ENCODE results near the gene IGSF3. TPM values are rescaled to one million over a fixed set of nuclear protein-coding genes. Genes with fewer than 3 reads are reported as not detected.

The IGSF3 gene
- total and polyA plus RNA-seq, 2 of the 8 experiments (the other 6 are each of a cell fraction or from before 2014, with no cell fraction given), result 30.0 to 32.2 TPM

GRCh38 chr1:116667078-116667574, 407 bp downstream of the IGSF3 start:
- POLR2A ChIA-PET (ENCODE audit: partially characterized antibody), result interaction anchor here (1.6 kb wide), 2 partner anchors 10 to 24 kb away, joined by 4 to 6 read pairs; no protein-coding TSS in a partner anchor
- no peak for FAIRE-seq

More at GRCh38 chr1:116667078-116667574, 407 bp downstream of the IGSF3 start:
- H3K9ac ChIP-seq (replicated peaks in 1 of 4; ENCODE audit: extremely low read depth in 1 of 4, low read depth in 3 of 4, low read length in 3 of 4), result no peak overlapping the region; a peak in 3 of 7 replicates
- H3K4ac ChIP-seq (replicated peaks; ENCODE audit: insufficient read length, low read depth, low read length), result no peak overlapping the region
- H3K27ac ChIP-seq (ENCODE audit: low read depth, low read length), result no peak overlapping the region
- peak overlapping the region; percentile 54 to 99 (median 86) for H3K4me3 ChIP-seq (ENCODE audit: extremely low read depth in 1 of 4, insufficient read depth in 2 of 4, low read depth in 3 of 4, low read length in 4 of 4)
- DNase-seq (ENCODE audit: low read depth in 1 of 2, low spot score in 2 of 2), result no peak
- no peak overlapping the region for H3K14ac ChIP-seq (ENCODE audit: insufficient read length)
- no peak overlapping the region; the same call in 1 of the 2 replicates for H4K8ac ChIP-seq (ENCODE audit: extremely low read depth, insufficient read depth, low read length)
- WGBS, 2 experiments (ENCODE audit: extremely low coverage in 1 of 2, insufficient coverage in 1 of 2, insufficient read length in 1 of 2, insufficient replicate concordance in 2 of 2, low coverage in 1 of 2, low lambda C conversion rate in 2 of 2, missing lambda C conversion rate in 1 of 2), result 1% methylated on average over 22 of the region's 45 CpGs; no CpG with 5 or more reads in 1 of the 2 experiments
- H3K23ac ChIP-seq (ENCODE audit: insufficient read length), result no peak overlapping the region
- H3K79me1 ChIP-seq (ENCODE audit: low read depth, low read length), result peaks cover 7% of the 10 kb centered on the region; the same call in 1 of the 2 replicates
- peak overlapping the region; percentile 78 for H3K18ac ChIP-seq (ENCODE audit: extremely low read depth, low read length)
- H2BK20ac ChIP-seq (ENCODE audit: low read length), result no peak overlapping the region
- no peak overlapping the region for H2AK5ac ChIP-seq (ENCODE audit: low read depth, low read length)
- peaks cover 3 to 22% of the 10 kb centered on the region in 2 experiments for H4K20me1 ChIP-seq (replicated peaks in 1 of 2; ENCODE audit: control insufficient read depth in 1 of 2, insufficient read depth in 2 of 2, low read length in 2 of 2)
- H3K4me1 ChIP-seq (replicated peaks in 1 of 4; ENCODE audit: control insufficient read depth in 3 of 4, insufficient read depth in 4 of 4, low read length in 3 of 4), result peaks cover 10 to 20% (median 15%) of the 10 kb centered on the region in 4 experiments; a peak in 5 of 7 replicates
- H3K27me3 ChIP-seq (replicated peaks in 1 of 4; ENCODE audit: control insufficient read depth in 3 of 4, extremely low read depth in 1 of 4, insufficient read depth in 3 of 4, low read length in 3 of 4), result peaks cover 0 to 3% (median 0%) of the 10 kb centered on the region in 4 experiments; a peak in 3 of 7 replicates
- no peak overlapping the region for H2BK12ac ChIP-seq (ENCODE audit: low read depth, low read length)
- no peak overlapping the region for H2AFZ ChIP-seq (ENCODE audit: low read length)
- H2BK15ac ChIP-seq (ENCODE audit: low read length), result no peak overlapping the region
- peak overlapping the region; percentile 88 to 95 for H3K4me2 ChIP-seq (ENCODE audit: insufficient read depth in 1 of 2, low read depth in 2 of 2, low read length in 2 of 2)
- H3K9me3 ChIP-seq (ENCODE audit: insufficient read depth in 2 of 2, low read depth in 1 of 2, low read length in 1 of 2), result no peaks in the 10 kb centered on the region
- peaks cover 0 to 3% (median 0%) of the 10 kb centered on the region in 4 experiments; a peak in 1 of 8 replicates for H3K36me3 ChIP-seq (ENCODE audit: control insufficient read depth in 2 of 4, insufficient read depth in 4 of 4, low read length in 3 of 4)
- H2BK5ac ChIP-seq (ENCODE audit: low read depth, low read length), result no peak overlapping the region
- no peak overlapping the region for H4K5ac ChIP-seq (ENCODE audit: insufficient read length, low read depth, low read length)
- CTCF ChIA-PET (ENCODE audit: partially characterized antibody), result interaction anchor here (0.9 to 1.8 kb wide), 6 partner anchors 10 to 99 kb away, joined by 3 to 9 read pairs (median 4); no protein-coding TSS in a partner anchor
- H4K91ac ChIP-seq (replicated peaks; ENCODE audit: insufficient read length, low read length), result no peak overlapping the region
- H2BK120ac ChIP-seq (replicated peaks; ENCODE audit: low read depth, low read length), result no peak overlapping the region
- H3K79me2 ChIP-seq (ENCODE audit: control insufficient read depth in 1 of 2, insufficient read depth in 2 of 2, low read length in 2 of 2), result peaks cover 4 to 35% of the 10 kb centered on the region in 2 experiments; a peak in 3 of 4 replicates
- H3K23me2 ChIP-seq (ENCODE audit: low read depth, low read length), result peaks cover 12% of the 10 kb centered on the region
- H3K56ac ChIP-seq (replicated peaks; ENCODE audit: insufficient read length, low read depth, low read length), result no peak overlapping the region
- no peak for TF ChIP-seq TEAD4 (IDR thresholded peaks at IDR 0.05; ENCODE audit: low read depth, low read length)
- 0 out of 4 replicates have a peak, but pooled peaks of 1 of the 2 experiments have one; percentile 39 for TF ChIP-seq SIN3A (conservative IDR thresholded peaks at IDR 0.05 in 1 of 2, IDR thresholded peaks at IDR 0.05 in 1 of 2; ENCODE audit: low read depth in 1 of 2, low read length in 2 of 2)
- TF ChIP-seq ASH2L (IDR thresholded peaks at IDR 0.05; ENCODE audit: low read length), result peak; percentile 87
- 0 out of 4 replicates have a peak, but pooled peaks of 1 of the 2 experiments have one; percentile 62 for TF ChIP-seq HDAC2 (IDR thresholded peaks at IDR 0.05; ENCODE audit: borderline replicate concordance in 1 of 2, low read depth in 2 of 2, low read length in 2 of 2)
- peak; percentile 1 for TF ChIP-seq CTBP2 (IDR thresholded peaks at IDR 0.05; ENCODE audit: borderline replicate concordance, insufficient read depth, insufficient read length, low read length)
- no peak for TF ChIP-seq CBX5 (IDR thresholded peaks at IDR 0.05; ENCODE audit: low read depth, low read length)
- peak; percentile 94 for TF ChIP-seq KDM4A (IDR thresholded peaks at IDR 0.05; ENCODE audit: low read depth, low read length, severe bottlenecking)

Data from H1 (cell line).